Omental fat pad (tissue), 4 donors: ENCODE measurements around the gene CLDN9. TPM values are rescaled to one million over a fixed set of nuclear protein-coding genes. Genes with fewer than 3 reads are reported as not detected.

Experiments
- ATAC-seq: fragments of 150-250 bp; one replicate; pipeline ENCODE4 v1.9.1; 2016; ENCODE audit warnings: mild to moderate bottlenecking, moderate library complexity; ENCODE audit not compliant: low FRiP score
- DNase-seq: peaks from one replicate; pipeline ENCODE4 v3.0.0-alpha.2; 2019; ENCODE audit warnings: low spot score
- total RNA-seq, 4 donors: library from RNA; depleted of rRNA; stranded (reverse); fragments of >200 nt; gene quantifications; one replicate each; pipeline ENCODE4 v1.1.0, GENCODE V29; 2016
- TF ChIP-seq, protein P1 (sequence below), 3 donors: fragments of 450-650 bp; IDR thresholded peaks; one replicate each; pipeline ENCODE4 v1.5.1; 2016 to 2017; ENCODE audit warnings: antibody characterized with exemption in 3 of 3, mild to moderate bottlenecking in 3 of 3, moderate library complexity in 2 of 3

CLDN9 gene
- total RNA-seq, 4 donors from 2014 or later: 0.24 to 0.63 TPM; not detected in 2

DNA sequence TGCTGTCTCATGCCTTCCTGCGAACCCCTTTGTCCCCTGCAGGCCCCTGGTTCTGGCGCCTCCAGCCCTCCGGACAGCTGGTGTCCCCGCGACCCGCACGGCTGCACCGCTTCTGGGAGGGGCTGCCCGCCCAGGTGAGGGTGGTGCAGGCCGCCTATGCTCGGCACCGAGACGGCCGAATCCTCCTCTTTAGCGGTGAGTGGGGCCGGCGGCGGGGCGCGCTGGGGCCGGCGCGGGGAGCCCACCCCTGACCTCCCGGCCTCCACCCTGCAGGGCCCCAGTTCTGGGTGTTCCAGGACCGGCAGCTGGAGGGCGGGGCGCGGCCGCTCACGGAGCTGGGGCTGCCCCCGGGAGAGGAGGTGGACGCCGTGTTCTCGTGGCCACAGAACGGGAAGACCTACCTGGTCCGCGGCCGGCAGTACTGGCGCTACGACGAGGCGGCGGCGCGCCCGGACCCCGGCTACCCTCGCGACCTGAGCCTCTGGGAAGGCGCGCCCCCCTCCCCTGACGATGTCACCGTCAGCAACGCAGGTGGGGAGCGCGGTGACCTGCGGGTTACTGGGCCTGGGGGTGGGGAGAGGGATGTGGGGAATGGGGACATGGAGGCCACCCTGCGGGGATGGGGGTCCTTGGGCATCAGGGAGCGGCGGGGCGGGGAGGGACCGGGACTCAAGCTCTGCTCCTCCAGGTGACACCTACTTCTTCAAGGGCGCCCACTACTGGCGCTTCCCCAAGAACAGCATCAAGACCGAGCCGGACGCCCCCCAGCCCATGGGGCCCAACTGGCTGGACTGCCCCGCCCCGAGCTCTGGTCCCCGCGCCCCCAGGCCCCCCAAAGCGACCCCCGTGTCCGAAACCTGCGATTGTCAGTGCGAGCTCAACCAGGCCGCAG is 45.7 kb downstream of the CLDN9 start:
- peak; percentile 16 for ATAC-seq
- DNase-seq: no peak
- TF ChIP-seq, protein P1, sequence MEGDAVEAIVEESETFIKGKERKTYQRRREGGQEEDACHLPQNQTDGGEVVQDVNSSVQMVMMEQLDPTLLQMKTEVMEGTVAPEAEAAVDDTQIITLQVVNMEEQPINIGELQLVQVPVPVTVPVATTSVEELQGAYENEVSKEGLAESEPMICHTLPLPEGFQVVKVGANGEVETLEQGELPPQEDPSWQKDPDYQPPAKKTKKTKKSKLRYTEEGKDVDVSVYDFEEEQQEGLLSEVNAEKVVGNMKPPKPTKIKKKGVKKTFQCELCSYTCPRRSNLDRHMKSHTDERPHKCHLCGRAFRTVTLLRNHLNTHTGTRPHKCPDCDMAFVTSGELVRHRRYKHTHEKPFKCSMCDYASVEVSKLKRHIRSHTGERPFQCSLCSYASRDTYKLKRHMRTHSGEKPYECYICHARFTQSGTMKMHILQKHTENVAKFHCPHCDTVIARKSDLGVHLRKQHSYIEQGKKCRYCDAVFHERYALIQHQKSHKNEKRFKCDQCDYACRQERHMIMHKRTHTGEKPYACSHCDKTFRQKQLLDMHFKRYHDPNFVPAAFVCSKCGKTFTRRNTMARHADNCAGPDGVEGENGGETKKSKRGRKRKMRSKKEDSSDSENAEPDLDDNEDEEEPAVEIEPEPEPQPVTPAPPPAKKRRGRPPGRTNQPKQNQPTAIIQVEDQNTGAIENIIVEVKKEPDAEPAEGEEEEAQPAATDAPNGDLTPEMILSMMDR (IDR thresholded peaks at IDR 0.05): no peak

DNA sequence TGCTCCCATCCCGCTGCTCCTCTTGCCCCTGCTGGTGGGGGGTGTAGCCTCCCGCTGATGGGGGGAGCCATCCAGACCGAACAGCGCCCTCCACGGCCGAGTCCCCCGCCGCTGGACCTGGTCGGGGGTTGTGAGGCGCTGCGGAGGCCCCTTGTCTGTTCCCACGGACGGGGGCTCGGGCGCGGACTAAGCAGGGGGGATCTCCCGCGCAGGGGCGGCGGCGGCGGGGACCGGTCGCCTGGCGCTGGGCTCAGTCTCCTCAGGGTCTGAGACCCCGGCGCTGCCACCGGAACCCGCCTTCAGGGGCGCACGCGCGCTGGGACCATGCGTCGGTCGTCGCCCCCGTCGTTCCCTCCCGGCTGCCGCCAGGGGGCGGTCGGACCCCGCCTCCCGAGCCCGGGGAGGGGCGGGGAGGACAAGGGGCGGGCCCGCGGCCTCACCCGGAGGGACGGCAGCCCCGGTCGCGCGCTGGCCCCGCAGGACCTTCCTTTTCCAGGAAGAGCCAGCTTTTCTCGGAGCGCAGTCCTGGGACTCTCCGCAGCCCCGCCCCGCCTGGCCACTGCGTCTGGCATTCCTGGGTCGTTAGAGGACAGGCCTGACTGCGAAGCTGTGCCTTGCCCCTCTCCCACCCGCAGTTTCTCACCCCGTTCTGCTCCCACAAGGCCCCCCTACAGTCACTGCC is 46.5 kb downstream of the CLDN9 start:
- peak; percentile 42 for DNase-seq
- TF ChIP-seq, protein P1 (IDR thresholded peaks at IDR 0.05): peak in 2 of 3 donors; percentile 86 to 97
- ATAC-seq: peak; percentile 91

DNA sequence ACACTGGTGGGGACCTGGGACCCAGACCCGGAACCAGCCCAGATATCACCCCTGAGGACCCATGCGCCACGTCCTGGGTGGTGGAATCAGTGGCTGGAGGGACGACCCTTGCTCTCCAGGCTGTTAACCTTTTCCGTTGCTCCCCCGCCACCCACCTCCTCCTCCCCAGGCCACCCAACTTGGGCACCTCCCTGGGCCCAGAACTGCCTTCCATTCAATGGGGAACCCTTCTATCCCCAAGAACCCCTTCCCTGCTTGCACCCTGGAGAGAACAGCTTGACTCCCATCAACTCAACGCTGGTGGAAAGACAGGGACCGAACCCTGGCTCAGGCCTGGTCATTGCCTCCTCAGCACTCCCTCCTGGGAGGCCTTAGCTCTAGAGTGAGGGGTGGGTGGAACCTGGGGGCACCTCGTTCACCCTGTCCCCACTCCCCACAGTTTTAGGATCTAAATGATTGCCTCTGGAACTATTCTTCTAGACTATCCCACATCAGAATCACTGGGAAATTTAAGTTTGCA is 47.1 kb downstream of the CLDN9 start:
- DNase-seq: no peak
- TF ChIP-seq, protein P1 (IDR thresholded peaks at IDR 0.05): no peak
- peak; percentile 5 for ATAC-seq

DNA sequence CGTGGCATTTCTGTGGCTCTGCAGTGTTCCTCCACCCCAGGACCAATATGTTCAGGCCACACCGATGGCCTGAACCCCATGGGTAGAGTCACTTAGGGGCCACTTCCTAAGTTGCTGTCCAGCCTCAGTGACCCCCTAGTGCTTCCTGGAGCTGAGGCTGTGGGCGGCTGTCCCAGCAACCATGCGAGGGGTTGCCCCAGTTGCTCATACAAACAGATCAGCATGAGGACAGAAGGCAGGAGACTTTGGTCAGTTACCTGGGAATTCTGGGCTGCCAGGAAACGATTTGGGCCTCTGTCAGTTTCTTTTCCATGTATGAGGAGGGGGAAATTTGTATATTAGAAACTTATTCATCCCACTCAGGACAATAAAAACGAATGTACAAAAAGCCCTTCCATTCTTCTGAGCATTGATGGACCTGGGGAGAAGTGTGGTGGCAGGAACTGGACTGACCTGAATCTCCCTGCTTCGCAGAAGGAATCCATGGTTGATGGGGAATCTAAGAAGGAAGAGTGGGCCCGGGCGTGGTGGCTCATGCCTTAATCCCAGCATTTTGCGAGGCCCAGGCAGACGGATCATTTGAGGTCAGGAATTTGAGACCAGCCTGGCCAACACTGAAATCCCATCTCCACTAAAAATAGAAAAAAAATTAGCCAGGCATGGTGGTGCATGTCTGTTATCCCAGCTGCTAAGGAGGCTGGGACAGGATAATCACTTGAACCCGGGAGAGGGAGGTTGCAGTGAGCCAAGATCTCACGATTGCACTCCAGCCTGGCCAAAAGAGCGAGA is 47.8 kb downstream of the CLDN9 start:
- DNase-seq (no peak), ATAC-seq (no peak)
- TF ChIP-seq, protein P1 (IDR thresholded peaks at IDR 0.05): no peak

DNA sequence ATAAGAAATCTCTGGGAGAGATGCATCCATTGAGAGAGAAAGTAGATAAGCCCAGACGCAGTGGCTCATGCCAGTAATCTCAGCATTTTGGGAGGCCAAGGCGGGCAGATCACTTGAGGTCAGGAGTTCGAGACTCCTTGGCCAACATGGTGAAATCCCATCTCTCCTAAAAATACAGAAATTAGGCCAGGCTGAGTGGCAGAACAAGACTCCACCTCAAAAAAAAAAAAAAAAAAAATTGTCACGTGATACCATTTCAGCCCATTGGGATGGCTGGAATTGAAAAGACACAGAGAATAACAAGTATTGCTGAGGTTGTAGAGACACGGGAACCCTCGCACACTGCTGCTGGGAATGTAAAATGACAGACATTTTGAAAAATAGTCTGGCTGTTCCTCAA is 49.8 kb downstream of the CLDN9 start:
- DNase-seq: no peak
- no peak for ATAC-seq
- TF ChIP-seq, protein P1 (IDR thresholded peaks at IDR 0.05): no peak

DNA sequence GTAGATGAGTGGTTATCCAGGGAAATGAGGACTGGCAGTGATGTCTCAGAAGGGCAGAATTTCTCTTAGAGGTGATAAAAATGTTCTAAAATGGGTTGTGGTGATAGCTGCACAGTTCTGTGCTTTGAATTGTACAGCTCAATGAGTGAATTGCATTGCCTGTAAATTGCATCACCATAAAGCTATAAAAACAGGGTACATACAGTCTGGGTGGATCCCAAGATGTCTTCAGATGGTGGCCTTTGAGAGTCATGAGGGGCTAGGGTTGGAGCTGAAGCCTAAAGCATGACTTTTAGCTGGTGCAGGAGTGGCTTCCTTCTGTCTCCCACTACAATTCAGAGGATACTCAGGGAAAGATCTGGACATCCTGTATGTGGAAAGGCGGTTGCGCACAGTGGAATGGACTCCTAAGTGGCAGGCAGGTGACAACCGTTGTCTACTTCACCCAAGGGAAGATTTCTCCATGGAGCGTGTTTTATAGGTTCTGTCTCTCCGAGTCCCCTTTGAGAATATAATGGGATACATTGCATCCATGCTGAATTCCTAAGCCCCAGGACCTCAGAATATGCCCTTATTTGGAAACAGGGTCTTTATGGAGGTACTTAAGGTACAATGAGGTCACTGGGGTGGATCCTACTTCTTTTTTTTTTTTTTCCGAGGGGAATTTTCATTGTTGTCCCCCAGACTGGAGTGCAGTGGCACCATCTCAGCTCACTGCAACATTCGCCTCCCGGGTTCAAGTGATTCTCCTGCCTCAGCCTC is 51.1 kb downstream of the CLDN9 start:
- TF ChIP-seq, protein P1 (IDR thresholded peaks at IDR 0.05): no peak
- ATAC-seq: no peak

More for the DNA sequence above, 51.1 kb downstream of the CLDN9 start:
- no peak for DNase-seq
